PC-9 (cell line): ENCODE data around the gene LRCOL1. TPM values are rescaled to one million over a fixed set of nuclear protein-coding genes. Genes with fewer than 3 reads are reported as not detected.

Experiments used
- BruUV-seq: library from RNA; stranded (reverse); fragments of 400-500 nt; replicated peaks from 2 replicates; lab custom pipeline; 2021; lab: Mats Ljungman, UMichigan
- CTCF ChIA-PET: fragments of 300-600 bp; sonication (Branson Sonifier 250); formaldehyde crosslinking; loops from one replicate; lab custom pipeline; 2022; ENCODE audit warnings: antibody characterized with exemption; lab: Charles Lee
- POLR2A ChIA-PET: fragments of 300-600 bp; sonication (Branson Sonifier 250); formaldehyde crosslinking; loops from one replicate; lab custom pipeline; 2022; ENCODE audit warnings: antibody characterized with exemption; ENCODE audit not compliant: unreplicated experiment; lab: Charles Lee
- DNase-seq, 2 experiments: peaks; one replicate each; pipeline versions ENCODE4 v3.0.0 to v3.0.0-alpha.2; 2015 to 2022; ENCODE audit warnings: mixed read lengths in 1 of 2
- H2AFZ ChIP-seq: fragments of 200-600 bp; sonication (generic); 2 replicates; pipeline ENCODE4 v1.8.1; 2017; ENCODE audit warnings: antibody characterized with exemption
- H3F3A ChIP-seq: fragments of 200-600 bp; sonication (generic); 2 replicates; pipeline ENCODE4 v1.8.1; 2017; ENCODE audit warnings: antibody characterized with exemption, mild to moderate bottlenecking, low read depth; ENCODE audit not compliant: insufficient read depth
- H3K27ac ChIP-seq: fragments of 200-600 bp; sonication (generic); 2 replicates; pipeline ENCODE4 v1.6.1; 2016; ENCODE audit warnings: mixed run types
- H3K27me3 ChIP-seq: fragments of 200-600 bp; sonication (generic); 2 replicates; pipeline ENCODE4 v1.6.1; 2016; ENCODE audit warnings: low read depth, mixed run types; ENCODE audit not compliant: insufficient read depth
- H3K36me3 ChIP-seq: fragments of 200-600 bp; sonication (generic); 2 replicates; pipeline ENCODE4 v1.6.1; 2016; ENCODE audit warnings: low read depth, mixed run types
- H3K4me1 ChIP-seq: fragments of 200-600 bp; sonication (generic); replicated peaks from 2 replicates; pipeline ENCODE4 v1.6.1; 2016; ENCODE audit warnings: mixed run types; ENCODE audit not compliant: insufficient read depth
- H3K4me2 ChIP-seq: fragments of 200-600 bp; sonication (generic); 2 replicates; pipeline ENCODE4 v1.6.1; 2017; ENCODE audit warnings: mixed run types
- H3K4me3 ChIP-seq: fragments of 200-600 bp; sonication (generic); 2 replicates; pipeline ENCODE4 v1.6.1; 2016; ENCODE audit warnings: mixed run types
- H3K79me2 ChIP-seq: fragments of 200-600 bp; sonication (generic); 2 replicates; pipeline ENCODE4 v1.6.1; 2017; ENCODE audit warnings: low read depth, mixed run types
- H3K9me2 ChIP-seq: fragments of 200-600 bp; sonication (generic); 2 replicates; pipeline ENCODE4 v1.8.1; 2017; ENCODE audit warnings: mild to moderate bottlenecking; ENCODE audit not compliant: insufficient read depth
- H3K9me3 ChIP-seq: fragments of 200-600 bp; sonication (generic); 2 replicates; pipeline ENCODE4 v1.8.1; 2016; ENCODE audit warnings: low read depth; ENCODE audit not compliant: insufficient read depth
- H4K20me1 ChIP-seq: fragments of 200-600 bp; sonication (generic); 2 replicates; pipeline ENCODE4 v1.8.1; 2017; ENCODE audit not compliant: insufficient read depth
- CTCF ChIP-seq: fragments of 200-600 bp; sonication (generic); conservative IDR thresholded peaks from 2 replicates; pipeline ENCODE4 v1.6.1; 2017; ENCODE audit warnings: mixed run types, antibody characterized with exemption, mild to moderate bottlenecking, moderate library complexity
- EZH2 ChIP-seq: fragments of 200-600 bp; sonication (generic); IDR thresholded peaks from 2 replicates; pipeline ENCODE4 v1.8.0; 2017; ENCODE audit warnings: antibody characterized with exemption, low read depth
- intact Hi-C: fragments of 100-400 bp; cut with micrococcal nuclease; formaldehyde crosslinking; loops from one replicate; pipeline ENCODE4 v1.10.0; 2022; ENCODE audit not compliant: unreplicated experiment
- total RNA-seq: library from RNA; stranded (reverse); gene quantifications from 2 replicates; pipeline ENCODE4 v1.2.3, GENCODE V29; 2021

LRCOL1 gene
- total RNA-seq, 1 experiment from 2014 or later = not detected

- no peak overlapping the region for H3K27ac ChIP-seq
- no peak overlapping the region for H3K4me3 ChIP-seq
- H3K9me2 ChIP-seq = no peaks in the 10 kb centered on the region
- TF ChIP-seq EZH2 = no peak
- no peak for TF ChIP-seq CTCF
- POLR2A ChIA-PET = no interaction called here
- intact Hi-C loops = no loop called here
- DNase-seq = no peak
- no peaks in the 10 kb centered on the region for H3K79me2 ChIP-seq
- no TSS peak for BruUV-seq
- CTCF ChIA-PET = no interaction called here
- H3K9me3 ChIP-seq = no peaks in the 10 kb centered on the region
- H4K20me1 ChIP-seq = no peaks in the 10 kb centered on the region; the same call in 1 of the 2 replicates
- H3F3A ChIP-seq = no peaks in the 10 kb centered on the region; the same call in 1 of the 2 replicates
- H3K4me1 ChIP-seq = no peaks in the 10 kb centered on the region
- no peak overlapping the region for H2AFZ ChIP-seq
- H3K36me3 ChIP-seq = no peaks in the 10 kb centered on the region
- peaks cover 86% of the 10 kb centered on the region for H3K27me3 ChIP-seq
- H3K4me2 ChIP-seq = no peak overlapping the region
Measured at GRCh38 chr12:132606466-132606865, 3.9 kb downstream of the LRCOL1 start.

GRCh38 chr12:132605892-132606291 is 4.5 kb downstream of the LRCOL1 start:
- Histone ChIP-seq H3K4me1 (no peaks in the 10 kb centered on the region), H2AFZ (no peak overlapping the region), H3K4me2 (no peak overlapping the region), H3K36me3 (no peaks in the 10 kb centered on the region), H4K20me1 (no peaks in the 10 kb centered on the region; the same call in 1 of the 2 replicates), H3F3A (no peaks in the 10 kb centered on the region; the same call in 1 of the 2 replicates), H3K4me3 (no peak overlapping the region), H3K9me3 (no peaks in the 10 kb centered on the region), H3K9me2 (no peaks in the 10 kb centered on the region), H3K27ac (no peak overlapping the region), H3K27me3 (peaks cover 86% of the 10 kb centered on the region), H3K79me2 (no peaks in the 10 kb centered on the region)
- TF ChIP-seq EZH2 (no peak), CTCF (no peak)
- CTCF ChIA-PET = no interaction called here
- no TSS peak for BruUV-seq
- no peak for DNase-seq
- intact Hi-C loops = no loop called here
- POLR2A ChIA-PET = no interaction called here

GRCh38 chr12:132604668-132605441 is 5.5 kb downstream of the LRCOL1 start:
- Histone ChIP-seq H3K4me3 (no peak overlapping the region), H3K36me3 (no peaks in the 10 kb centered on the region), H3K27ac (no peak overlapping the region), H2AFZ (no peak overlapping the region), H3K4me2 (no peak overlapping the region), H3K4me1 (no peaks in the 10 kb centered on the region), H3K9me2 (no peaks in the 10 kb centered on the region), H3K27me3 (peaks cover 80% of the 10 kb centered on the region), H3K9me3 (no peaks in the 10 kb centered on the region), H3F3A (peaks cover 2% of the 10 kb centered on the region), H3K79me2 (no peaks in the 10 kb centered on the region), H4K20me1 (no peaks in the 10 kb centered on the region; the same call in 1 of the 2 replicates)
- no TSS peak for BruUV-seq
- DNase-seq = no peak
- POLR2A ChIA-PET = no interaction called here
- TF ChIP-seq EZH2 (no peak), CTCF (no peak)
- intact Hi-C loops = no loop called here
- CTCF ChIA-PET = no interaction called here
